Activated B cell treated with CpG ODN at 0.5 μM for 24 hours (primary cell): Measurements from ENCODE around the gene TFAP2B. TPM values are rescaled to one million over a fixed set of nuclear protein-coding genes. Genes with fewer than 3 reads are reported as not detected.

ENCODE experiments used
- ATAC-seq: fragments of 200-7000 bp; cut with Tn5 transposase; one replicate; pipeline ENCODE4 v1.10.0; 2021; ENCODE audit warnings: low read depth, mild to moderate bottlenecking, moderate library complexity
- CTCF ChIA-PET: fragments of 350-600 bp; sonication (Branson Sonifier 250); formaldehyde crosslinking; loops from one replicate; lab custom pipeline; 2021; ENCODE audit warnings: antibody characterized with exemption; lab: Charles Lee
- POLR2A ChIA-PET: fragments of 350-600 bp; sonication (Branson Sonifier 250); formaldehyde crosslinking; loops from one replicate; lab custom pipeline; 2021; ENCODE audit warnings: antibody characterized with exemption; lab: Charles Lee
- DNase-seq: peaks from one replicate; pipeline ENCODE4 v3.0.0; 2022
- H3K27ac Mint-ChIP-seq: one replicate; pipeline ENCODE4 v1.8.0; 2020; ENCODE audit warnings: mixed read lengths
- H3K27me3 Mint-ChIP-seq: one replicate; pipeline ENCODE4 v1.8.0; 2021; ENCODE audit warnings: mixed read lengths
- H3K36me3 Mint-ChIP-seq: one replicate; pipeline ENCODE4 v1.8.0; 2021; ENCODE audit warnings: low read depth, mixed read lengths
- H3K4me1 Mint-ChIP-seq: one replicate; pipeline ENCODE4 v1.8.0; 2021; ENCODE audit warnings: mixed read lengths
- H3K4me3 Mint-ChIP-seq: one replicate; pipeline ENCODE4 v1.8.0; 2020; ENCODE audit warnings: mild to moderate bottlenecking, mixed read lengths
- H3K9me3 Mint-ChIP-seq: one replicate; pipeline ENCODE4 v1.8.0; 2020; ENCODE audit warnings: mixed read lengths
- intact Hi-C: fragments of 100-400 bp; cut with micrococcal nuclease; formaldehyde crosslinking; loops from one replicate; pipeline ENCODE4 v1.15.1; 2024
- total RNA-seq: library from RNA; stranded (reverse); gene quantifications from 2 replicates; pipeline ENCODE4 v1.2.3, GENCODE V29; 2022
- TF ChIP-seq, protein P1 (sequence below): fragments of 200-600 bp; IDR thresholded peaks from one replicate; pipeline ENCODE4 v1.8.0; 2022; ENCODE audit warnings: antibody characterized with exemption, mild to moderate bottlenecking

The TFAP2B gene
- total RNA-seq, 1 donor from 2014 or later = not detected

DNA sequence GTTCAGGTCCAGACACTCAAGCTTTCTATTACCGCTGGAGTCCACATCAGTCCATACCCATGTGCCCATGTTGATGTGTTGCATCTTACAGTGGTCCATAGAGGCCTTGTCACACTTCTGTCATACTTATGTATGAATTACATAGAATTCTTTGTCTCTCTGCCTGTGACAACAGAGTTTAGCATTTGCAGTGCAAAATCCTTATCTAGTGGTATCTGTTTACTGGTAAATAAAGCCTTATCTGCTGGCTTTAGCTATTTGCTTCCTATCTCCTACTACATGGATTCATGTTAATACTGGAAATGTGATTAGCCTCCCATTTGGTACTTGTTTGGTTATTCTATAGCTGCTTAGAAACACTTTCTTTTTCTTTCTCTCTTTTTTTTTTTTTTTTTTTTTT lies 49.8 kb downstream of the TFAP2B start:
- TF ChIP-seq, protein P1, sequence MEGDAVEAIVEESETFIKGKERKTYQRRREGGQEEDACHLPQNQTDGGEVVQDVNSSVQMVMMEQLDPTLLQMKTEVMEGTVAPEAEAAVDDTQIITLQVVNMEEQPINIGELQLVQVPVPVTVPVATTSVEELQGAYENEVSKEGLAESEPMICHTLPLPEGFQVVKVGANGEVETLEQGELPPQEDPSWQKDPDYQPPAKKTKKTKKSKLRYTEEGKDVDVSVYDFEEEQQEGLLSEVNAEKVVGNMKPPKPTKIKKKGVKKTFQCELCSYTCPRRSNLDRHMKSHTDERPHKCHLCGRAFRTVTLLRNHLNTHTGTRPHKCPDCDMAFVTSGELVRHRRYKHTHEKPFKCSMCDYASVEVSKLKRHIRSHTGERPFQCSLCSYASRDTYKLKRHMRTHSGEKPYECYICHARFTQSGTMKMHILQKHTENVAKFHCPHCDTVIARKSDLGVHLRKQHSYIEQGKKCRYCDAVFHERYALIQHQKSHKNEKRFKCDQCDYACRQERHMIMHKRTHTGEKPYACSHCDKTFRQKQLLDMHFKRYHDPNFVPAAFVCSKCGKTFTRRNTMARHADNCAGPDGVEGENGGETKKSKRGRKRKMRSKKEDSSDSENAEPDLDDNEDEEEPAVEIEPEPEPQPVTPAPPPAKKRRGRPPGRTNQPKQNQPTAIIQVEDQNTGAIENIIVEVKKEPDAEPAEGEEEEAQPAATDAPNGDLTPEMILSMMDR = no peak
- ATAC-seq = no peak
- Mint-ChIP-seq H3K4me3 (no peak overlapping the region), H3K27ac (no peak overlapping the region), H3K9me3 (no peaks in the 10 kb centered on the region), H3K4me1 (no peaks in the 10 kb centered on the region), H3K27me3 (no peaks in the 10 kb centered on the region), H3K36me3 (no peaks in the 10 kb centered on the region)
- POLR2A ChIA-PET = no interaction called here
- CTCF ChIA-PET = no interaction called here
- DNase-seq = no peak
- intact Hi-C loops = no loop called here

DNA sequence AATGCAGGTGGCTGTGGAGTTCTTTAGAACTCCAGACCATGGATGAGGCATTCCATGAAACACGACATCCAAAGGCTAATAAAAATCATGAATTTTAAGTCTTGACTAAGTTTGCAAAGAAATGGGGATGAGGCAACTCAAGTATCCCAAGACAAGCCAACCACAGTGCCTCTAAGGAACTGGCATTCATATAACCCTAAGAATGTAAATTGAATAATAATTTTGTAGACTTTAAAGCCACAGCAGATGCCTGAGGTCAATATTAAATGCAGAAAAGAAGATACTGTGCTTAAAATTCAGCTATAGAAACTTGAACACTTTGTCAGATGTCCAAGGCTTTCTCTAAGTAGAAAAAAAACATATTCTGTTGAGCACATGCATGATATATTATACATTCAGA lies 54.5 kb downstream of the TFAP2B start:
- TF ChIP-seq, protein P1 = no peak
- DNase-seq (no peak), ATAC-seq (no peak)
- Mint-ChIP-seq H3K4me1 (no peaks in the 10 kb centered on the region), H3K27ac (no peak overlapping the region), H3K9me3 (no peaks in the 10 kb centered on the region), H3K4me3 (no peak overlapping the region), H3K36me3 (no peaks in the 10 kb centered on the region), H3K27me3 (no peaks in the 10 kb centered on the region)
- intact Hi-C loops = no loop called here
- POLR2A ChIA-PET = no interaction called here
- CTCF ChIA-PET = no interaction called here

DNA sequence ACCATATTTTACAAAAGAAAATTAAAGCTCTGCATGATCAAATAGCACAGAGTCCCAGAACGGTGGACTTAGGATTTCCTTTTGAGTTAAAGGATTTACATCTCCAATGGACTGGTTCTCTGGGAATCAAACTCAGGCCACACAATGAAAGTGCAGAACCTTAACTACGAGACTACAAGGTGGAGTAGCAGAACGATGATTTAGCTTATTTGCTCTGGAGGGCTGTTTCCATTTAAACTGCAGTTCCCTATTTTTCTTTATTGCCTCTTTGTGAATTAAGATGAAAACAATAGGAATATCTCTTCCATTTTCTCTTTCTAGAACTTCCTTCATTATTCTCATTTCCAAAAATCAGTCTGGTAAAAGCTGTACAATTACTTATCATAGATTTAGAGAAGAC lies 65.7 kb downstream of the TFAP2B start:
- Mint-ChIP-seq H3K4me3 (no peak overlapping the region), H3K36me3 (no peaks in the 10 kb centered on the region), H3K4me1 (no peaks in the 10 kb centered on the region), H3K9me3 (no peaks in the 10 kb centered on the region), H3K27ac (no peak overlapping the region), H3K27me3 (peaks cover 11% of the 10 kb centered on the region)
- DNase-seq = no peak
- intact Hi-C loops = no loop called here
- ATAC-seq = no peak
- CTCF ChIA-PET = no interaction called here
- POLR2A ChIA-PET = no interaction called here
- TF ChIP-seq, protein P1 = no peak

DNA sequence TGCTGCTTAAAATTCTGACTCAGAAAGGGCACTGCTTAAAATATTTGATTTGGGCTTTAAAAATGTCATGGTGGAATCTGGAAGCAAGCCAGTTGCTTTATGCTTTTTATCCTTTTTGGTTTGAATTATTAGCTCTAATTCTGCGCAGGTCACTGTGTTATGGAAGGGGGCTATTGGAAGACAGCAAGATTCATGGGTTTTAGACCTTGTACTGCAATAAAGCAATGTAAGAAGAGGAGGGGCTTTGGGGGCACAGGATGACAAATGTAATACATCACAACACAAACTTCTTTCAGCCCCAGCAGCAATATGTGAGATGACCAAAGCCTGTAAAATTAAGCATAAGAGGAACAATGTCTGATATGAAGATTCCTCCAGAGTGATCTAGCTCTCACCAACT lies 68.4 kb downstream of the TFAP2B start:
- Mint-ChIP-seq H3K36me3 (no peaks in the 10 kb centered on the region), H3K9me3 (no peaks in the 10 kb centered on the region), H3K27me3 (peaks cover 11% of the 10 kb centered on the region), H3K4me3 (no peak overlapping the region), H3K27ac (no peak overlapping the region), H3K4me1 (no peaks in the 10 kb centered on the region)
- TF ChIP-seq, protein P1 = no peak
- ChIA-PET CTCF (no interaction called here), POLR2A (no interaction called here)
- intact Hi-C loops = no loop called here
- DNase-seq = no peak
- no peak for ATAC-seq

DNA sequence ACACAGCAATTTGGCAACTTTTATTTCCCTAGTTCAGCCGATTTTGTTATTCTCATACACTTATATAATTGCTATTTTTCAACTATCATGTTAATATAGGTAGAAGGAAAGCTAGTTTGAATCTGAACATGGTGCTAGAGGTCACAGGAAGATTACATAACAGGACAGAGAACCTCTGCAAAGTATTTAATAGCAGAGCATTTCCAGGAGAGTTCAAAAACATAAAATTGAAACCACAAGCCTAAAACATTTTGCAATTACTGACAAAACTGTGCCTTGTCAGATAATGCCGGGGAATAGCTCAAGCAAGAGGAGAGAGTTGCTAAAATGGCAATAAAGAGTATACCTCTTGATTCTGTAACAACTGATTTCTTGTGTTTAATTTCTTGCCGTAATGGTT lies 70.8 kb downstream of the TFAP2B start:
- H3K4me3 Mint-ChIP-seq = no peak overlapping the region
- ATAC-seq (no peak), DNase-seq (no peak)
- intact Hi-C loops = no loop called here
- H3K27ac Mint-ChIP-seq = no peak overlapping the region
- TF ChIP-seq, protein P1 = no peak
- peaks cover 4% of the 10 kb centered on the region for H3K27me3 Mint-ChIP-seq
- ChIA-PET CTCF (no interaction called here), POLR2A (no interaction called here)
- no peaks in the 10 kb centered on the region for H3K36me3 Mint-ChIP-seq
- no peaks in the 10 kb centered on the region for H3K4me1 Mint-ChIP-seq
- no peaks in the 10 kb centered on the region for H3K9me3 Mint-ChIP-seq
